Measurements from ENCODE around the gene HPS3.

HPS3 gene

DNA sequence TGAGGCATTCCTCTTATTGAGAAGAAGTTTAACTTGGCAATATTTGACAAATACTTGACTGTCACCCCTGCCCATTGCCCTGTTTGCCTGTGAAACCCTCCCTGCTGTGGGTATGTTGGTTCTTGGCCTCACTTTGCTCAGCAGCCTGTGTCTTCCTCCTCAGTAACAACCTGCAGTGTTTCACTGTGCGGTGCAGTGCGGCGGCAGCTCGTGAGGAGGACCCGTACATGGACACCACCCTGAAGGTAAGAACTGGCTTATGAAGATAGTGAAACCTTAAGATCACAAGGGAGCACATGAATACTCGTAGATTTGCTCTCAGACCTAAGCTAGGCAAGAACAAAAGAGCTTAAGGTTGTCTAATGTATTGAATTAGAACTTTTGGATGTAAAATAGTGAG, 21.0 kb downstream of the HPS3 start:
- H3K36me3 ChIP-seq: peaks cover 6% of the 10 kb centered on the region; the same call in 1 of the 2 replicates
- H3K27me3 ChIP-seq (ENCODE audit: insufficient read depth, low read depth, severe bottlenecking): no peaks in the 10 kb centered on the region
- H3K4me3 ChIP-seq (ENCODE audit: low read depth, low read length): no peak overlapping the region
- H3K9me3 ChIP-seq (ENCODE audit: severe bottlenecking): no peaks in the 10 kb centered on the region
- DNase-seq: no peak
- H3K27ac ChIP-seq: no peak overlapping the region
- TF ChIP-seq, protein P1, sequence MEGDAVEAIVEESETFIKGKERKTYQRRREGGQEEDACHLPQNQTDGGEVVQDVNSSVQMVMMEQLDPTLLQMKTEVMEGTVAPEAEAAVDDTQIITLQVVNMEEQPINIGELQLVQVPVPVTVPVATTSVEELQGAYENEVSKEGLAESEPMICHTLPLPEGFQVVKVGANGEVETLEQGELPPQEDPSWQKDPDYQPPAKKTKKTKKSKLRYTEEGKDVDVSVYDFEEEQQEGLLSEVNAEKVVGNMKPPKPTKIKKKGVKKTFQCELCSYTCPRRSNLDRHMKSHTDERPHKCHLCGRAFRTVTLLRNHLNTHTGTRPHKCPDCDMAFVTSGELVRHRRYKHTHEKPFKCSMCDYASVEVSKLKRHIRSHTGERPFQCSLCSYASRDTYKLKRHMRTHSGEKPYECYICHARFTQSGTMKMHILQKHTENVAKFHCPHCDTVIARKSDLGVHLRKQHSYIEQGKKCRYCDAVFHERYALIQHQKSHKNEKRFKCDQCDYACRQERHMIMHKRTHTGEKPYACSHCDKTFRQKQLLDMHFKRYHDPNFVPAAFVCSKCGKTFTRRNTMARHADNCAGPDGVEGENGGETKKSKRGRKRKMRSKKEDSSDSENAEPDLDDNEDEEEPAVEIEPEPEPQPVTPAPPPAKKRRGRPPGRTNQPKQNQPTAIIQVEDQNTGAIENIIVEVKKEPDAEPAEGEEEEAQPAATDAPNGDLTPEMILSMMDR (IDR thresholded peaks at IDR 0.05; ENCODE audit: low read depth, low read length): no peak

GRCh38 chr3:149151843-149152242, 22.4 kb downstream of the HPS3 start:
- Histone ChIP-seq H3K27ac (no peak overlapping the region), H3K4me3 (ENCODE audit: low read depth, low read length) (no peak overlapping the region), H3K9me3 (ENCODE audit: severe bottlenecking) (no peaks in the 10 kb centered on the region), H3K27me3 (ENCODE audit: insufficient read depth, low read depth, severe bottlenecking) (no peaks in the 10 kb centered on the region), H3K36me3 (peaks cover 3% of the 10 kb centered on the region; the same call in 1 of the 2 replicates)
- no peak for DNase-seq
- TF ChIP-seq, protein P1 (IDR thresholded peaks at IDR 0.05; ENCODE audit: low read depth, low read length): no peak

DNA sequence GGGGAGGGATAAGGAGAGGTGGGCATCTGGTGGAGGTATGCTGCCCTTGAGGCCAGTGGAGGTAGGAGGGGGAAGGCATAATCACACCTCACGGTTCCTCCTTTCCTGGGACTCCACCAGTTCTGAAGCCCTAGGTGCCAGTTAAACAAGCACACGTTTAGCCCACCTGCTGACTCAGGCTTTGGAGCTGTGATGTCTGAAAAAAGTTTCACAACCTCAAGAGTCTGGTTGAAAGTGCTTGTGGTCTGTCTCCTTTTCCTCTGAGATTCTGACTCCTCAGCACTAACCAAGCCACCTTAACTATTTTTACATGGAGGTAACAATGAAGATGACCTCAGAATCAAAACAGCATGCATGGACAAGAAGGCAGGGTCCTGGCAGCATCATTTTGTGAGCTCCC, 23.0 kb downstream of the HPS3 start:
- no peak for DNase-seq
- H3K4me3 ChIP-seq (ENCODE audit: low read depth, low read length): no peak overlapping the region
- no peak overlapping the region for H3K27ac ChIP-seq
- TF ChIP-seq, protein P1 (IDR thresholded peaks at IDR 0.05; ENCODE audit: low read depth, low read length): no peak
- no peaks in the 10 kb centered on the region for H3K27me3 ChIP-seq (ENCODE audit: insufficient read depth, low read depth, severe bottlenecking)
- H3K9me3 ChIP-seq (ENCODE audit: severe bottlenecking): no peaks in the 10 kb centered on the region
- peaks cover 6% of the 10 kb centered on the region for H3K36me3 ChIP-seq

DNA sequence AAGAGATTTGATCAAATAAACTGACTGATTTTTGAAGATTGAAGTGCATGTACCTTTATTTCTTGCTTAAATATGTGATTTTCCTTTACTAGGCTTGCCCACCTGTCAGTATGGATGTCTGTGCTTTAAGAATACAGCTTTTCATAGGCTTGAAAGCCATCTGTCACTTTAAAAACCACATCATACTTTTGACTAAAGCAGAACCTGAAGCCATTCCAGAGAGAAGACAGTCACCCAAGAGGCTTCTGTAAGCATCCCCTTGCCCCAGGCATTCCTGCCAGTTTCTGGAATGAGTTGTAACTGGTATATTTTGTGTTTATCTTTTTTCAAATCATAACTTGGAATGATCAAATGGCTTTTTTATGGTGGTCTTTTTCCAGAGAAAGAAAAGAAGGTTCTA, 24.0 kb downstream of the HPS3 start:
- no peaks in the 10 kb centered on the region for H3K27me3 ChIP-seq (ENCODE audit: insufficient read depth, low read depth, severe bottlenecking)
- H3K9me3 ChIP-seq (ENCODE audit: severe bottlenecking): no peaks in the 10 kb centered on the region
- peaks cover 11% of the 10 kb centered on the region for H3K36me3 ChIP-seq
- H3K4me3 ChIP-seq (ENCODE audit: low read depth, low read length): no peak overlapping the region
- TF ChIP-seq, protein P1 (IDR thresholded peaks at IDR 0.05; ENCODE audit: low read depth, low read length): no peak
- no peak for DNase-seq
- no peak overlapping the region for H3K27ac ChIP-seq

GRCh38 chr3:149160754-149161300, 31.4 kb downstream of the HPS3 start:
- H3K9me3 ChIP-seq (ENCODE audit: severe bottlenecking): no peaks in the 10 kb centered on the region
- no peak for DNase-seq
- no peak overlapping the region for H3K4me3 ChIP-seq (ENCODE audit: low read depth, low read length)
- TF ChIP-seq, protein P1 (IDR thresholded peaks at IDR 0.05; ENCODE audit: low read depth, low read length): no peak
- peaks cover 23% of the 10 kb centered on the region for H3K36me3 ChIP-seq
- H3K27ac ChIP-seq: no peak overlapping the region
- H3K27me3 ChIP-seq (ENCODE audit: insufficient read depth, low read depth, severe bottlenecking): no peaks in the 10 kb centered on the region

DNA sequence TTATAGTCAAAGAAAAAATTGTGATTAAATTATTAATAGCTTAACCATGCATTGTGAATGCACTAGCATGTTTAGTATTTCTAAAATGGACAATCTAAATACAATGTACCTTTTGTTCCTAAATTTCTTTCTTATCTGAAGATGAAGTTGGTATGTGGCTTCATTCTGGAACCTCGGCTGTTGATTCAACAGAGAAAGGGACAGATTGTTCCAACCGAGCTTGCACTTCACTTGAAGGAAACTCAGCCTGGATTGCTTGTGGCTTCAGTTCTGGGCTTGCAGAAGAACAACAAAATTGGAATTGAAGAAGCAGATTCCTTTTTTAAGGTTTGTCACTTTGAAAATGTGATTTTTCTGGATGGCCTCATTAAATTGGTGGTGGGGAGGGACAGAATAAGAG, 32.6 kb downstream of the HPS3 start:
- no peaks in the 10 kb centered on the region for H3K27me3 ChIP-seq (ENCODE audit: insufficient read depth, low read depth, severe bottlenecking)
- H3K9me3 ChIP-seq (ENCODE audit: severe bottlenecking): no peaks in the 10 kb centered on the region
- H3K36me3 ChIP-seq: peaks cover 23% of the 10 kb centered on the region

More for the DNA sequence above, 32.6 kb downstream of the HPS3 start:
- TF ChIP-seq, protein P1 (IDR thresholded peaks at IDR 0.05; ENCODE audit: low read depth, low read length): no peak
- DNase-seq: no peak
- H3K4me3 ChIP-seq (ENCODE audit: low read depth, low read length): no peak overlapping the region
- H3K27ac ChIP-seq: no peak overlapping the region

All from WERI-Rb-1 (cell line).